ENCODE data around the gene SDHC.
"Not testable (repeated sequence)": the region's sequence is repeated elsewhere in the genome, so short reads cannot be mapped to it uniquely, and the experiment has no call there.

The SDHC gene

DNA sequence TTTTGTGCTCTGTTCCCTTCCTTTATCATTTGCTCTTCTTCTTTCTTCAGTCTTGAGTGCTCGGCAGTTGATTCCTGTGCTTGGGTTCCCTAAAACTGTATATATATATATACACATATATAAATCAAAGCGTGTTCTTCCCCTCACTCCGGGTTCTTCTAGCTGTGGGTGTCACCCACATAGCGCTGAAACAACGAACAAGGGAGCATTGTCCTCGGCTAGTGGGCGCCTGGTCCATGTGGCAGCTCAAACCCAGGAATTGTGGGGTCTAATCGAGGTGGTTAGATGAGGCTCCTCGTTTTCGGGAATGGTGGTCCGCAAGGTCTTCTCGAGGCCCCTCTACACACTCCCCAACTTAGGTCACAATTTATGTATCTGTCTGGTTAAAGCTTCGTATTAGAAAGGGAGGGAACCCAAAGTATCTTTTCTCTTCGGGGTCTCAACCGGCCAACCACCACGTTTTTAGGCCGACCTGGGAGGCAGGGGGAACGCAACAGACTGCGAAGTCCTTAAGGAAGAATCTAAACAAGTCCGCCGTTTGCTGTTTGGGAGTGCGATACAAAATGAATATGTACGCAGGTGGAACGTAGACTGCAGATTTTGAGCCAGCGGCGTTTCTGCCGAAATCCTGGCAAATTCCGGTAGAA lies 504 bp upstream of the SDHC start:
- no peak for DNase-seq

DNA sequence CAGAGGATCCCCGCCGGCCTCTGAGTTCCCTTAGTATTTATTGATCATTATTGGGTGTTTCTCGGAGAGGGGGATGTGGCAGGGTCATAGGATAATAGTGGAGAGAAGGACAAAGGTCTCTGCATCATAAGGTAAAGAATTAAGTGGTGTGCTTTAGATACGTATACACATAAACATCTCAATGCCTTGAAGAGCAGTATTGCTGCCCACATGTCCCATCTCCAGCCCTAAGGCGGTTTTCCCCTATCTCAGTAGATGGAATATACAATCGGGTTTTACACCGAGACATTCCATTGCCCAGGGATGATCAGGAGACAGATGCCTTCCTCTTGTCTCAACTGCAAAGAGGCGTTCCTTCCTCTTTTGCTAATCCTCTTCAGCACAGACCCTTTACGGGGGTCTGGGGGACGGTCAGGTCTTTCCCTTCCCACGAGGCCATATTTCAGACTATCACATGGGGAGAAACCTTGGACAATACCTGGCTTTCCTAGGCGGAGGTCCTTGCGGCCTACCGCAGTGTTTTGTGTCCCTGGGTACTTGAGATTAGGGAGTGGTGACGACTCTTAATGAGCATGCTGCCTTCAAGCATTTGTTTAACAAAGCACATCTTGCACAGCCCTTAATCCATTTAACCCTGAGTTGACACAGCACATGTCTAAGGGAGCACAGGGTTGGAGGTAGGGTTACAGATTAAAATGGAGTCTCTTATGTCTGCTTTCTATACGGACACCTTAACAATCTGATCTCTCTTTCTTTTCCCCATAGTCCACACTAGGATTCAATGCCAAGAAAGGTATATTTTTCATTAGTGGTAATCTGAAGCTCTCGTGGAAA lies 1.9 kb downstream of the SDHC start:
- DNase-seq, result not testable (repeated sequence)

DNA sequence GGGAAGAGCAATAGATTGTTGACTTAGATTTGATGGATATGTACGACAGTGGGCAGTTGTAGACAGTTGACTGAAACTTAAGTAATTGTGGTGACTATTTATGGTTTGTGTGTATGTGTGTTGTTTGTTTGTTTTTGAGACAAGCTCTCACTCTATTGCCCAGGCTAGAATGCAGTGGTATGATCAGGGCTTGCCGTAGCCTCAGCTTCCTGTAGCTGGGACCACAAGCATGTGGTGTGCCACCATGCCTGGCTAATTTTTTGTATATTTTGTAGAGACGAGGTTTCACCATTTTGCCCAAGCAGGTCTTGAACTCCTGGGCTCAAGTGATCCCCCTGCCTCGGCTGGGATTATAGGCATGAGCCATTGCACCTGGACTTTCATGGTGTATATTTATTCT lies 9.8 kb downstream of the SDHC start:
- no peak for DNase-seq

DNA sequence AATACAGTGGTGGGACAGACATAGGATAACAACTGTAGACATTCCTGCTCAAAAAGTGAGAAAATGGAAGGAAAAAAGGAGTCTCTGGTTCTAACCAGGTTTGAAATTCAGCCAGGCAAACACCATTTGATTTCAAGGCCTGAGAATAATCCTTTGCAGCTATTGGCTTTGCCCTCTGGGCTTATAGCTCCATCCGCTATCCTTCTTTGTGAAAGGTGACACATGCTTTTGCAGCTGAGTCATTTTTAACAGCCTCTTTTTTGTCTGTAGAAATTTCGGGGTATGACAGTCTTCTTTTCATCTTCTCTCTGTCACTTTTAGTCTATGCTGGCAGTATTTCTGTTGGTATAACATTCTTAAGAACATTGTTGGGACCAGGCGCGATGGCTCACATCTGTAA lies 16.2 kb downstream of the SDHC start:
- no peak for DNase-seq

DNA sequence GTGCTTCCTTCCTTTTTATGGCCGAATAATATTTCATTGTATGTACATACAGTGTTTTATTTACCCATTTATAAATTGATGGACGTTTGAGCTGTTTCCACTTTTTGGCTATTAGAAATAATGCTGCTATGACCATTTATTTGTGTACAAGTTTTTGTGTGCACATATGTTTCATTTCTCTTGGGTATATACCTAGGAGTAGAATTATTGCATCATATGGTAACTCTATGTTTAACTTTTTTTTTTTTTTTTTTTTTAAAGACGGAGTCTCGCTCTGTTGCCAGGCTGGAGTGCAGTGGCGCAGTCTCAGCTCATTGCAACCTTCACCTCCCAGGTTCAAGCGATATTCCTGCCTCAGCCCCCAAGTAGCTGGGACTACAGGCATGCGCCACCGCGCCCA lies 19.0 kb downstream of the SDHC start:
- DNase-seq, result no peak

DNA sequence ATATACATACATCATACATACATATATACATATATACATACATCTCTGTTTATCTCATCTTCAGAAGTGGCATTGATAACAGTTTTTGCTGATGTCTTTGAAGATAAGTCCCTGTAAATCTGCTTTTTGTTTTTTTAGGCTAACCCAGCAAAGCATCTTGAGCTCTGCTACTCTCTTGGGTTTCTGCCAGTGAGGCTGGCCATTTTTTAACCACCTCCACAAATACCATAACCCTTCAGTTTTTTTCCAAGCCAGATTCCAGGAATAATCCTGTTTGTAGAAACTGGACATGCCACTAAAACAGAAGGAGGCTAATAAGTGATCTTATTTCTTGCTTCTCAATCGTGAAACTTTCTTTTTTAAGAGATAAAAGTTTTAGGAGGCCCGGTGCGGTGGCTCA lies 21.6 kb downstream of the SDHC start:
- DNase-seq, result no peak

DNA sequence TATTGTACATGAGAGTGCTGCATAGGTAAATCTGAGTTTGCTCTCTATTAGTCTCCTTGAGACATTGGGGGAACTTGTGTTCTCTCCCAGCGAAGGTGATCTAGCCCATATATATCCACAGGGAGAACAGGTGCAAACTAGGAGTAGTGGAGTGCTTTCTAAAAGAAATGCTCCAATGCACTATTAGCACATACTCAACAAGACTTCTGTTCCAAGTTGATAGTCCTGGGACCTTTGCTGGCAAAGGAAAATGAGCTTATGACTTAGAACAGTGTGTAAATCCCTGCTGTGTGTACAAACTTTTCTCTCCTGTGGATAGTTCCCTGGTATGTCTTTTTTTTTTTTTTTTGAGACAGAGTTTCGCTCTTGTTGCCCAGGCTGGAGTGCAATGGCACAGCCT lies 28.0 kb downstream of the SDHC start:
- DNase-seq, result no peak

DNA sequence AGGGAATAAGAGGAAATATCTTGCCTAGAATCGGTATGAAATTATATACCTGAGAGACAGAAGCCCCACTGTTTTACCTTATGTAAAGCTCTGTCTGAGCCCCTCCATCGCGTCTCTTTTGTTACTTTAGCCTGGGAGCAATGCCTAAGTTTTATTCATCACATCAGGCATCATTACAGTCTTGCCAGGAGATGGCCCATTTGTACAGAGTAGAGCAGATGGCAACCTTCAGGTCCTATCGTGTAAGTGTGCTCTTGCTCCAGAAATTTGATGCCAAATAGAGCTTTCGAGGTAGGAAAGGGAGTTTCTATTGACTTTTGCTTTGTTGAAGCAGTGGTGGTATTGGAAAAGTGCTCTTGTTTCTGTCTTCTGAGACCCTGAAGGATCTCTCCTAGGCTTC lies 28.6 kb downstream of the SDHC start:
- no peak for DNase-seq

DNA sequence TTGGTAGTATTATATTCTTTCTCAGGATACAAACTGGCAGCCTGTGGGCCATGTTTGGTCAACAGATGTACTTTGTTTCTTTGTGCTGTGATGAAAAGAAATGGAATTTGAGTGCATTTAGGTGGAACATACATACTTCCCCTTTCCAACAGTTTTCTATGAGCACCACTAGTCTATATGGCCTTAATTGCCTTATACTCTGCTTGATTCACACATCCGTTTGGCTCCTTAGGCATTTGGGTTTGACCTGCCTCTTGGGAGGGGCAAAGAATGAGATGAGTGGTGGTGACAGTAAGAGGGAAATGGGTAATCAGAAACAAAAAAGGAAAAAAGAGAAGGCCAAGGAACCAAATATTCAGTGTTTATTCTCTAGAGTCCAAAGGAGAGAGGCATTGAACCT lies 36.5 kb downstream of the SDHC start:
- no peak for DNase-seq

DNA sequence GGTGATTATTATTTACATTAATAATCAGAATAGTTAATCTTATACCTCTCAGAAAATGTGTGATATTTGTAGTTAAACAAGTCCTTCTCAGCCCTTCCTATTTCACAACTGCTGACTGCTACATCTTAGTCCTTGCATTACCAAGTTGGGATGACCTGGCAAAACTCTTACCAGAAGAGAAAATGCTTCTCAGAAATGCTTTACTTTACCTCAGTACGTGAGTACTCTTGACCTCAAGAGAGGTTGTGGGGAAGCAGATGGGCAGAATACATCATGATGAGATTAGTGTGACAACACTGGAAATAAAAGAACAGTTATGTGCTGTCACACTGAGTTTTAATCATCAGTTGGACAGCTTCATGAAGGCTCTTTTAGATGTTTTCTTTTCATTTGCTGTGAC lies 37.3 kb downstream of the SDHC start:
- DNase-seq, result no peak

DNA sequence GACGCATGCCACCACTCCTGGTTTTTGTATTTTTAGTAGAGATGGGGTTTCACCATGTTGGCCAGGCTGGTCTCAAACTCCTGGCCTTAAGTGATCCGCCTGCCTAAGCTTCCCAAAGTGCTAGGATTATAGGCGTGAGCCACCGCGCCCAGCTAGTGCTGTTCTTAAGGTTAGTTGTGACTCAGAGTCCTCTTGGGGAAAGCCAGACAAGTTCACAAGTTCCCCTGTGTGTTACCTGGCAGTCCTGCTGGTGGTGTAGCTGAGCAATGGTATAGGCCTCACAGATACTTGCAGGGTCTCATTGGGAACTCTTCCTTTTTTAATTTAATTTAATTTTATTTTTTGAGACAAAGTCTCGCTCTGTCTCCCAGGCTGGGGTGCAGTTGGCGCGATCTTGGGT lies 42.9 kb downstream of the SDHC start:
- DNase-seq, result no peak

DNA sequence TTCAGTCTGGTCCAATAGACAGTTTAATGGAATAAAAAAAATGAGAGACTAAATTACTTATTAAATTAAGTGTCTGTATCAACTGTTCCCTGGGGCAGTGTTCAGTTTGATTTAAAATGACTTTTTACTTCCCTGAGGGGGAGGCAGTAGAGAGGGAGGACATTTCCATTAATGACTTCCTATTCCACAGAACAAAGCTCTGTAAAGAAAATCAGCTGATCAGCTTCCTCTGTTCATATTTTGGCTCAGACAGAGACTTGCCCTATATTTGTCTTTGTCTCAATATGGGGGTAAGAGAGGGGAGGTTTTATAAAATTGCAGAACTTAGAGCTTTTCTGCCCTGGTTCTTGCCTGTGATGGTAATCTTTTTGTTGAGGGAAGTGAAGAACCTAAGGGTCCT lies 45.1 kb downstream of the SDHC start:
- no peak for DNase-seq

DNA sequence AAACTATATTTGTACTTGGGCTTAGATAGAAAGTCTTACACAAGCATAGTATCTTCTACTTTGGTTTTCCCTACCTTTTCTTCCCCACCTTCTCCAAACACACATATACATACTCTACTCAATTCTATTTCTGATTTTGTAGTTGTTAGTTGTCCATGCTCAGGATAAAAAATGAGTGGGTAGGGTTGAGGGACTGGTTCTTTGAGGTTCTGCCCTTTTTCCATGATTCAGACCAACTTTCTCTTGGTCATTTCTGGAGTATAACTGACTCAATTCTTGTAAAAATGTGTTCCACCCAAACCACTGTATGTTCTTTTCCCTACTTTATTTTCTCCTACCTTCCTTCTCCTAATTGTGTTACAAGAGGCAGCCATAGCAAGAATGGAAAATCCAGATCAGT lies 50.2 kb downstream of the SDHC start:
- DNase-seq, result no peak

DNA sequence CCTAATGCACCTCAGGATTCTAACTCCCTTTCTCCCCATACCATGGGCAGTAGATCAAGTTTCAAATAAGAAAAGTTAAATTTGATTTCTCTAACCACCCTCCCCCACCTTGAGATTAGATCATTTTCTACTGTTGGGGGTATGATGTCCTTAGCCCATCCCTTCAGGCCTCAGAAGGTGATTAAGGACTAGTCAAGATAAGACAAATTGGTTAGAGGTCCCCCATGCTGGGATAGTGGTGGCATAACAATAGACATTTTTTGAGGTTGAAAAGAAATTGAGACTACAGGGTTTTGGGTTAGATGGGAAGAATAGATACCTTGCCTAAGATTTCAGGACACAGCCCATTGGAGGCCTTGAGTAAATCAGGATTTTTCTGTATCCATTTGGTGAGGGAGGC lies 51.0 kb downstream of the SDHC start:
- DNase-seq, result no peak

DNA sequence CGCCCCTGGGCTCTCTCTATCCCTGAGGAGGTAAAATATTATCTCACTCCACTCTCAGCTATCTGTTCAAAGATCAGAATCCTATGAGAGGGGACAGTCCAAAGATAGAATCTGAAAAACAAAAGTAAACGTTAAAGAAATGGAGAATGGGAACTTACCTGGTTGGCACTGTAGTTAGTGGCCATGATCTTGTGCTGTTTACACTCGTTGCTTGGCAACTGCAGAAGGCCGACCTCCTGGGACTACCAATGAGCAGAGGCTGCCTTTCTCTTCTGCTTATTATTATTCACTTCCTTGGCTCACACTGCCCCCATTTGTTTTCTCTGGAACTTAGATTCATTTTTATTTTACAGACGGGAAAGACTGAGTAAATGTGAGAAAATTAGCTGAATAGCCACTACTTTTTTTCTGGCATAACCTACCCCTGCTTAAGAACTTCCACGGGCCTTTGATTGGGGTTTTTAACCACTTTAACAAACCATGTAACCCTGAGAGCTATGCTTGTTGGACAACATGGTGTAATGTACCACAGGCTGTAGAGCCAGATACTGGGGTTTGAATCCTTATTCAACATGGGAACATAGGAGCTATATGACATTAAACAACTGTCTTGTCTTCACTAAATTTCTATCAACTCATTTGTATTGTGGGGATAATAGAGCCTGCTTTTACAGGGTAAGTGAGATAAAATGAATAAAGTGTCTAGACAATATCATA lies 53.7 kb downstream of the SDHC start, which contains the start of gene CFAP126:
Gene CFAP126 (minus strand): TSS at position 193 of the 717 bp plus-strand sequence. CDS start 8 bp downstream, at position 185.
- DNase-seq, result peak; percentile 5

DNA sequence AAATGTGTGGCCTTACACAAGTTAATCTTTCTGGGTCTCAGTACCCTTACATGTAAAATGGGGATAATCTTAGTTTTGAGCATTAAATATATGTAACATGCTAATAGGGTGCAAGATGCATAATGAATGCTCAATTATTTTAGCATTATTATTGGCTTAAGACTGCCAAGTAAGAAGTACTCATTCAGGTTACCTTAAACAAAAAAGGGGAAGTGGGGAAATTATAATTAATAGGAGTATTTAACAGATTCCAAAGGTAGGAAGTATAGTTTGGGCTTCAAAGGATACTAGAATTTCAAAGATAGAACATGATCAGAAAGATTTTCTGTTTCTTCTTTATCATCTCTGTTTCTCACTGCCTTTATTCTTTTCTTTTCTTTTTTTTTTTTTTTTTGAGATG lies 59.3 kb downstream of the SDHC start:
- no peak for DNase-seq

DNA sequence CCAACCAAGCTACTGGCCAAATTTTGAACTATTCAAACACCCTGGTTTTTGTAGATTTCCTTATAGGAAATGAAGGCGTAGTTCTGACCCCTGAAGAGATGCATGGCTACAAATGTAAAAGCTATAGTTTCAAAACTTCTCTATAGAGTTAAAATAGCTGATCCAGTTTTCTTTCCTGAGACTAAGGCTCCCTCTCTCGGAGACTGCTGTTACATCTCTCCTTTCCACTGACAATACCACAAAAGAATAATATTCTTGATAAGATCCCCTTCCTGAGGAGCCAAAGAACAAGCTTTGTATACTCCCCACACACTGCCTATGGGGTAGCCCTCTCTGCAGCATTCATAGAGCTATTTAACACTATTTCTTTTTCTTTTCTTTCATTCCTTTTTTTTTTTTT lies 60.2 kb downstream of the SDHC start:
- DNase-seq, result no peak

DNA sequence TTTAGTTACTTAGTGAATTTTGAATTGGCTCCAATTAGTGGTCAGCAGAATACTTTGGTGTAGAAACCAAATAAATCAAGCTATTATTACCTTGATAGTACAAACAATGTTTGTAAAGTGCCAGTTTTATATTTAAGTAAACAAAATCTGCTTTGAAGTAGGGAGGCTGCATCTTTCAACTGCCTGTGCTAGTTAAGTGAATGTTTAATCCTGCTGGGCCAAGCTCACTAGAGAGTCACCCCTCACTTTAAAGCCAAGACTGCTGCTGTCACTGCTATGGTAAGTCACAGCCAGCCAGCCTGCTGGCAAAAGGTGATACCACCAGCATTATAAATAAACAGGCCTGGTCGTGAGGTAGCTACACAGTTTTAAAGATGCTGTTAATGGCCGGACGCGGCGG lies 63.8 kb downstream of the SDHC start:
- DNase-seq, result no peak

DNA sequence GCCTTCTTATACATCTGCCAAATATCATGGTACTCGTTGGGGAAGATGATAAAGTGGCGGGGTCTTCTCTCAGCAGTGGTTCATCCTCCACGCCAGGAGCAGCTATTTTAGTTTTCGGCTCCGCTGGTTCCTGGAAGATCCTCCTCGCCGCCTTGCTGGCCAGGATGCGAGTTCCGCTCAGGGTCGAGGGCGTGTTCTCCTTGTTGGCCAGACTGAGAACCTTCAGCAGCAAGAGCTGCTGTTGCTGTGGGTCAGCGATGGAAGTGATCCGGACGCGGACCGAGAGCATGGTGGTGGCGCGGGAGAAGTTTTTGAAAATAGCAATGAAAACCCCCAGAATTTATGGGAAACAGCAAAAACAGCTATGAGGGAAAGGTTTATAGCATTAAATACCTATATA lies 64.9 kb downstream of the SDHC start:
- DNase-seq, result no peak

DNA sequence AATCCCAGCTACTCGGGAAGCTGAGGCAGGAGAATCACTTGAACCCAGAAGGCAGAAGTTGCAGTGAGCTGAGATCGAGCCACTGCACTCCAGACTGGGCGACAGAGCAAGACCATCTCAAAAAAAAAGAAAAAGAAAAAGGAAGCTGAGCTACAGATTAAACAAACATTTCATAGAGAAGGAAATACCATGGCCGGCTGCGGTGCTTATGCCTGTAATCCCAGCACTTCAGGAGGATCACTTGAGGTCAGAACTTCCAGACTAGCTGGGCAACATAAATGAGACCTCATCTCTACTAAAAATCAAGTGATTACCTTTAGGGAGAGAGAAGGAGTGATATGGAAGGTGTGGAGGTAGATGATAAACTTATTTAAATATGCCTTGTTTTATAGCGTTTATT lies 67.5 kb downstream of the SDHC start:
- DNase-seq, result no peak

DNA sequence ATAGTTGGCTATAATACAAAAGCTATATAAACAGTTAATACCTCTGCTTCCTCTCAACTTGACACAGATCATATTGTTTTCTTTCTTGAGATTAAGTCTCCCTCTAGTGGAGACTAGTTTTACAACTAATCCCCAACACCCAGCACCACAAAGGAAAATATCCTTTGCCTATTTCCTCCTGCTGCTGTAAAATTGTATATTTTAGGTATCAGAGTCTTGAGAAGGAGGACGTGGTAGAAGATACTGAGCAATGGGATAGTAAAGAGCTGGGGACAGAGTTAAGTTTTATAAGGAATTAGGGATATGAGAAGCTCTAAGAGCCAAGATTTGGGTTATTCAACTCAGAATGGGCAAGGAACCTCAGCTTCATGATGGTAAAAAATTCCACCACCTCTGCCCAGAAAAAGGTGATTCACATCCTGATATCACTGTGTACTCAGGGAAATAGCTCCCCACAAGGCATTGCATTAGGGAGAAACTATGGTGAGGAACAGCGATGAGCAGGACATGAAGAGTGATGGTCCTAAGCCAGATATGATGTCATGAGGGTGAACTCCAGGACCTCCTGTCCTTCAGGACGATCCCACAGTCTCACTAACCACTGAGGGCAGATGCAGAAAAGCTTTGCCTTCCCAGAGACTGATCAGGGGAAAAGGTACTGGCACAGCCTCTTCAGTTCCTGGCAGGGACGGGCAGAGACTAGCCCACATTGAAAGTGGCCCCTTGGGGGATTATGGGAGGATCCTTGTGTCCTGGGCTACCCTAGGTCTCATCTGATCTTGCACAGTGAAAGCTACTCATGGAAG lies 68.2 kb downstream of the SDHC start:
- DNase-seq, result peak; percentile 51

DNA sequence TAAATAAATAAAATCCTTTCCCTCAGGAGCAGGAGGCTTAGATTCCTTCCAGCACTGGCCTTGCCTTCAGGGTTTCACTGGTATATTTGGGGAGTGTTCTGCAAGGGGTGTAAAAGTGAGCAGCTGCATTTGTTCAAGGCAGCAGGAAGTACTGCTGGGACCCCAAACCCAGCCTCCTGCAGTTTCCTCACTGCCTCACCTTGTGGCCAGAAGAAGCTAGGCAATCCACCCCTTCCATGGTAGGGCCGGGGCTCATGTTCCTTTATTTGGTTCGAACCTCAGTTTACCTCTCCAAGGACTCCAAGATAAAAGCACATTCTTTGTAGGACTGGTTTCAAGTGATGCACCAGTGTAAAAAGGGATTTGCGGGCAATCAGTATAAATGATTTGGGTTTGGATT lies 74.5 kb downstream of the SDHC start:
- no peak for DNase-seq

DNA sequence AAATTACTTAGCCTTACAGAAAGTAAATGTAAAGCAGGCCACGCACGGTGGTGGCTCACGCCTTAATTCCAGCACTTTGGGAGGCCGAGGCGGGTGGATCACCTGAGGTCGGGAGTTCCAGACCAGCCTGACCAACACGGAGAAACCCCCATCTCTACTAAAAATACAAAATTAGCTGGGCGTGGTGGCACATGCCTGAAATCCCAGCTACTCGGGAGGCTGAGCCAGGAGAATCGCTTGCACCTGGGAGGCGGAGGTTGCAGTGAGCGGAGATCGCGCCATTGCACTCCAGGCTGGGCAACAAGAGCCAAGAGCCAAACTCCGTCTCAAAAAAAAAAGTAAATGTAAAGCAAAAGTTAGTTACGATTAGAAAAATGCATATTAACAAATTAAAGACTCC lies 75.0 kb downstream of the SDHC start:
- not testable (repeated sequence) for DNase-seq

All from amniotic stem cell (primary cell).